ENCODE results near the gene LRRC19.

The LRRC19 gene, protein sequence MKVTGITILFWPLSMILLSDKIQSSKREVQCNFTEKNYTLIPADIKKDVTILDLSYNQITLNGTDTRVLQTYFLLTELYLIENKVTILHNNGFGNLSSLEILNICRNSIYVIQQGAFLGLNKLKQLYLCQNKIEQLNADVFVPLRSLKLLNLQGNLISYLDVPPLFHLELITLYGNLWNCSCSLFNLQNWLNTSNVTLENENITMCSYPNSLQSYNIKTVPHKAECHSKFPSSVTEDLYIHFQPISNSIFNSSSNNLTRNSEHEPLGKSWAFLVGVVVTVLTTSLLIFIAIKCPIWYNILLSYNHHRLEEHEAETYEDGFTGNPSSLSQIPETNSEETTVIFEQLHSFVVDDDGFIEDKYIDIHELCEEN

DNA sequence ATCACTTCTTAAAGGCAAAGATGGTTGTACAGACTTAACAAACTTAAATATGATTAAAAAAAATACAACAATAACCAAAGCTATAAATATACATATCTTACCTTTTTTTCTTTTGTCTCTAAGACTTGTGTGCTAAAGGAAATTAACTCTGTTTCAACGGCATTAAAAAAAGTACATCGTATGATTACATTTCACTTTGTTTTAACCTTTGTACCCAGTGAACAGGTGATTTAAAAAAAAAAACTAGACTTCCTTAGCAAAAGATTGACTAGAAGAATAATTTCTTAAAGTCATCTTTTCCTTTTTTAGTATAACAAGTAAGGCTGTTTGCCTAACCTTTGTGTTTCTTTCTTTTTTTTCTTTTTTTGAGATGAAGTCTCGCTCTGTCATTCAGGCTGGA lies at the start of gene LRRC19:
Gene LRRC19, minus strand, starts transcription at position 182 of the 400 bp plus-strand sequence. CDS start 5,978 bp downstream, outside the sequence.
- DNase-seq, result no peak

DNA sequence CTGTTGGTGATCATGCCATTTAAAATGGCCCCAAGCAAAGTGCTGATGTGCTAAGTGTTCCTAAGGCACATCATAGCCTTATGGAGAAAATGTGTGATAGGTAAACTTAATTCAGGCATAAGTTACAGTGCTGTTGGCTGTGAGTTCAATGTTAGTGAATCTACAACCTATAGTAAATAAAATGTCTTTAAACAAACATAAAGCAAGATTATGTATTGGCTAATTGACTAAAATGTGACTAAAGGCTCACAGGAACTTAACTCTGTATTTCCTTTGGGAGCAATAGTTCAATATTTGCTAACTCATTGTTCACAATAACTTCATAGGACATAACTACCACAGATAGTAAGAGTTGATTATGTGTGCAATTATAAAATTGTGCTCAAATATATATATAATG lies 49.4 kb upstream of the LRRC19 start:
- no peak for DNase-seq

DNA sequence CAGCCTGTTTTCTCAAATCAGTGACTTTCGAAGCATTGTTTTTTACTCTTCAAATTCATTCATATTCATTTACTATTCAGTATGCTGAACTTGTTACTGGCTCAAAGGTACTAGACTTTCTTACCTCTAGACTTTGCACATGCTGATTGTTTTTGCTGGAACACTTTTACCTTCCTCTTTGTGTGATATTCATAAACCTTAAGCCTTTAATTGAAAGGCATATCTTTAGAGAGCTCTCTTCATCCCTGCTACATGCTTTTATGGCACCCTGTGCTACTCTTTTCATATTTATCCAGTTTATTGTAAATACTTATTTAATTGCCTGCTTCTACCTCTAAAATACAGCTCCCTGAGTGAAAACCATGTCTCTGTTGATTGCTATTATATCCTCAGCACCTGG lies 48.7 kb upstream of the LRRC19 start:
- no peak for DNase-seq

DNA sequence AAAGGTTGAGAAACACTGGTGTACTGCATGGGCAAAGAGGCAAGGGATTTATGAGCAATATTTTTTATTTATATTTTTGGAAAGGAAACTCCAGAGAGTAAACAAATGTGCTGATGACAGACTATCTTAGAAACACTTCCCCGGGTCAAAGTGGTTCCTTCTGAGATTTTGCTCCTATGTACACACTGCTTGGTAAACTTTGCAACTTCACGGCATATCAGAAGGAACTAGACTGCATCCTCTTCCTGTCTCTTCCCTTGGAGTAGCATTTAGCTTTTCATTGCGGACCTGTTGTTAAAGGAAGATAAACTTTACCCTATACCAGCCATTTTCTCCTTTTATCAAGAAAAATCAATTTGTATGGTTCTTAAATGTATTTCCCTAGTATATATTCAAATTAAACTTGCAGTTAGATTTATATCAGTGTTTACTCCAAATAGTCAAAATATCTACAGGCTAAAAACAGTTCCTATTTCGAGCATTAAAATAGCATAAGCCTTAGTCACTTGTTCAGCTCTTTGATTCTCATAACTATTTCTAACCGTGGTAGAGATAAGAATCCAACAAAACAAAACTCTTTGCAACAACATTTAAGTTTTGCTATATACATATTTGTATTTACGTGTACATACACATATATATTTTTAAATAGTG lies 48.0 kb upstream of the LRRC19 start:
- no peak for DNase-seq

DNA sequence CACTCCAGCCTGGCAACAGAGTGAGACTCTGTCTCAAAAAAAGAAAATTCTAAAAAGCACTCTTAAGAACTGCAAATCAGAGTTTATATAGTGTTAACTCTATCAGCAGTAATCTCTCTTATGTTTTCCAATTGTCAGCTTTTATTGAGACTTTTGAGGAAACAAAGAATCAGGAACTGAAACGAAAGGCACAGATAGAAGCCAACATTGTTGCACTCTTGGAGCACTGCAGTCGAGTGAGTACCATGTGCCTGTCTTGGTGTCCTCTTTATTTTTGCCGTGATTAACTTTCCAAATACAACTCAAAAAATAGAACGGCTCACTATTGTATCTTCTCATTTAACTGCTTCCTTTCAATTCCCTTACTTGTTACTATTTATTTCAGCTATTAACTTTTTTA lies 41.7 kb upstream of the LRRC19 start:
- no peak for DNase-seq

DNA sequence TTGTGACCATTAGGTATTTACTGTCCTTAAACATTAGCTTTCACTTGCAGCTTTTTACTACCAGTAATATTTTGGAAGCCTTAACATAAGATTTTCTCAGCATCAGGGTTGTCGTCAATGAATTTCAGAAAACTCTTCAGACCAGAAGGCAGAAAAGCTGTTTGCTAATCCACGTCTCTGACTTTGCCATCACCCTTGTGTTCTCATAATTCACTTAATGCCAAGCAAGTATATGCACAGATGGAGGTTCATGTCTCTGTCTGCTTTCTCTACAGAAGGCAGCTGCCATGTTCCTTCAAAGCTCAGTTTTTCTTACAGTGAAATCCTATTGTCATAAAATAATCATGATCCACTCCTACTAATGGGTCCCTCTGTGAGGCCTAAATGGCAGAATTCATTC lies 37.7 kb upstream of the LRRC19 start:
- DNase-seq, result no peak

DNA sequence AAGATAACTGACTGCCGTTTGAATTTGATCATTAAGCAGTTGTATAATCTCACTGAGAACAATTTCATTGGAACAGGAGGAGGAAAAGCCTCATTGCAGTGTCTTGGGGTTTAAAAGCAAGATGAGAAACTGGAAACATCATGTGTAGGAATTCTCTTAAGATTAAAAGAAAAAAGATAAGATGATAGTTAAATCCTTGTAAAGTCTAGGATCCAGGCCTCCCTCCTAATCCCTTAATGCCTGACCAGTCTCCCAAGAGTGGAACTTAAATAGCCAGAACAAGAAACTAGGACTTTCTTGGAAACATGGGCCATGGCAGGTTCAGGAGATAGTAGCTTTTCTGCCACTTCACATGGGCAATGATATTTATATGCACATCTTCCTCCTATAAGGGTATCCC lies 37.0 kb upstream of the LRRC19 start:
- DNase-seq, result no peak

DNA sequence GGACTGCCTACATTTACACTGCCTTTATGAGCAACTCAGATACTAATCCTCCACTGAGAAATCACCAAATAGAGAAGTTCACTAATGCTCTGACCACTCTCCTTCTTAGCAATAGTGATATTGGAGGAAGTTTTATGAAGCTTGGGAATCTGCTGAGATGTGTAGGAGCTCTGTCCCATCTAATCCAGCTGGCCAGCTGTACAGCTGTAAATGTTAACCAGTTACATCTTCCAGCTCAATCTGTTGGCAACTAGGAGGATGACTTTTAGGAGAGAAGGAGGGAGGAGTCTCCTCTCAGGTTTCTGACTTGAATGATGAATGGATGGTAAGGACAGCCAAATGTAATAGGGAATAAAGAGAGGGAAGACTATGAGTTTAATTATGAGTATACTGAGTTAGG lies 36.3 kb upstream of the LRRC19 start:
- no peak for DNase-seq

DNA sequence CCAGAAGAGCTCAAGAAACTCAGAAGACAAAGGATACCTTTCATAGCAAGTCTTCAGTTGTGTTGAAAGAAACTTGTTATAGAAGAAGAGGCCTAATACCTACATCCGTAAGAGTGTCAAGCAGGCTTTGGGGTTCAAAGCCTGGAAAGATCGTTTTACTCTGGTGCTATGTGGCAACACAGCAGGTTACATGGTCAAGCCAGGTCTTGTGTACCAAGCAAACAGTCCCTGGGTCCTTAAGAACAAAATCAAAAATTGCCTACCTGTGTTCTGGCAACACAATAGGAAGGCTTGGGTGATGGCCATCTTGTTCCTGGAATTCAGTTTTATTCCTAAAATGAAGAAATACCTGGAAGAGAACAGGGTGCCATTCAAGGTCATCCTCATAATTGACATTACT lies 32.0 kb upstream of the LRRC19 start:
- DNase-seq, result no peak

DNA sequence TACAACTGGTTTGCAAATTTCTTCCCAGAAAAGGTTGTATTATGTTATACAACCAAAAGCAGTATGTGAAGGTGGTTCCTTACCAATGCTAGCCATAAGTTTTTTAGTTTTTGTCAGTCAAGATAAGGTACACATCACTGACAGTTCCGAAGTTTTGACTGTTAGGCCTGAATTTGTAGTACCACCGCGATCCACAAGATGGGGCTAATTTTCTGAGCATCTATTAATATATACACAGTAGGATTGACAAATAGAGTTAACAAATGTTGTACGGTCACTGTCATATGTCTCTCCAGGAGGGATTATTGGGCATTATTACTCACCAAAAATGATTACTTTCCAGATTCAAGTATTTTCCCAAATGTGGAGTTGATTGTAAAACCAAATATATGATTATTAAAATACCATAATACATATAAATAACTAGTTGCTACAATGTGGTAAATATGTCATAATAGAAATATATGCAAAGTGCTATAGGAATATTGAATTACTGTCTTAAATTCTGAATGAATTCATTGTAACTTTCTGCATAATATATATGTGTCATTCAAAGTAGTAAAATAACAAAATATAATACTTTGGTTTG lies 28.4 kb upstream of the LRRC19 start:
- peak; percentile 32 for DNase-seq

DNA sequence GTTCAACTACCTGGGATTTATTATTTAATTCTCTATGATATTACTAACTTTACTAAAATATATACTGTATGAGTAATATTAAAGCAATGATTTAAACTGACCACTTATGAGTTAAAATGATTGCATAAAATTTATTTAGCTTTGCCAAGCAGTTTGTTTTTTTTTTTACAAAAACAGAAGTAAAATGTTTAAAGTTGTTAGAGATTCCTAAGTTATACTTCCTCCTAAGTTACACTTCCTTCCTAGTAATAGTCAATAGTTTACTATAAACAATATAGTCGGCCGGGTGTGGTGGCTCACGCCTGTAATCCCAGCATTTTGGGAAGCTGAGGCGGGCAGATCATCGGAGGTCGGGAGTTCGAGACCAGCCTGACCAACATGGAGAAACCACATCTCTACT lies 23.7 kb upstream of the LRRC19 start:
- DNase-seq, result no peak

DNA sequence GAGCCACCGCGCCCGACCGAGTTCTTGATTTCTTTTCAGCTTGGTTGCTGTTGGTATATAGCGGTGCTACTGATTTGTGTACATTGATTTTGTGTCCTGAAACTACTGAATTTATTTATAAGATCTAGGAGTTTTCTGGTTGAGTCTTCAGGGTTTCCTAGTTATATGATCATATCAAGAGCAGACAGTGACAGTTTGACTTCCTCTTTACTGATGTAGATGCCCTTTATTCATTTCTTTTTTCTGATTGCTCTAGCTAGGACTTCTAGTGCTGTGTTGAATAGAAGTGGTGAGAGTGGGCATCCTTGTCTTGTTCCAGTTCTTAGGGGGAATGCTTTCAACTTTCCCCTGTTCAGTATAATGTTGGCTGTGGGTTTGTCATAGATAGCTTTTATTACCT lies 17.4 kb upstream of the LRRC19 start:
- no peak for DNase-seq

DNA sequence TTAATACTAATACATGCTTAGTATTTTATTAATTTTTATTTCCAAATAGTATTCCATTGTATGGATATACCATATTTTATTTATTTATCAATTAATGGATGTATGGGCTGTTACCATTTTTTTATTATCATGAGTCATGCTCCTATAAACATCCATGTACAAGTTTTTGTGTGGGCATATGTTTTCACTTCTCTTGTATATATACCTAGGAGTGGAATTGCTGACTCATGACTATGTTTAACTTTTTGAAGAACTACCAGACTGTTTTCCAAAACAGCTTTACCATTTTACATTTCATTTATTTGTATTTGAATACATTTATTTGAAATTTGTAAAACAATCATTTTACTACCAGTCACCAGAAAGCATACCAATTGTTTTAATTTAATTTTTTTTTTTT lies 14.1 kb upstream of the LRRC19 start:
- no peak for DNase-seq

DNA sequence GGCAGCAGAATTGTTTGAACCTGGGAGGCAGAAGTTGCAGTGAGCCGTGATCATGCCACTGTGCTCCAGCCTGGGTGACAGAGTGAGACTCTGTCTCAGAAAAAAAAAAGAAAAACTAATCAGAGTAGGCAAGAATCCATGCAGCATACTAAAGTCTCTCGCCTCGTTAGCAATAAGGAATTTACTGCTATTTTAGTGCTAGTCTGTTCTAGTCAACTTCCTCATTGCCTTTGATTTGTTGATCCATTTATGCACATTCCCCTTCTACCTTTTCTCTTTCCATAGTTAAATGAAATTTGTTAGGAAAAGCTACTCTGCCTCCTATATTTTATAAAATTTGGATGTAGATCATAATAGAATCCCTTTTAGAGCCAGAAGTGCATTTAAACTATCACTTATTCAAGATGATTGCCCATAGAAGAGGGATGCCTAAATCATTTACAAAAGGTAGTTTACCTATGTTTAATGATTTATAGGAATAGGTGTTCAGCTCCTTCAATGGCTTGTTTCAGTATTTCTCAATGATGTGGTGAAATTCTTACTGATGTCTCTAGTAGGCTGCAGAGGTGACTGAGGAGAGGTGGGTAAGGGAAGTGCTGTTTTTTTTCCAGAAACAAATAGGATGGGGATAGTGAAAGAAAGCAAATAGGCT lies 1.9 kb downstream of the LRRC19 start:
- no peak for DNase-seq

DNA sequence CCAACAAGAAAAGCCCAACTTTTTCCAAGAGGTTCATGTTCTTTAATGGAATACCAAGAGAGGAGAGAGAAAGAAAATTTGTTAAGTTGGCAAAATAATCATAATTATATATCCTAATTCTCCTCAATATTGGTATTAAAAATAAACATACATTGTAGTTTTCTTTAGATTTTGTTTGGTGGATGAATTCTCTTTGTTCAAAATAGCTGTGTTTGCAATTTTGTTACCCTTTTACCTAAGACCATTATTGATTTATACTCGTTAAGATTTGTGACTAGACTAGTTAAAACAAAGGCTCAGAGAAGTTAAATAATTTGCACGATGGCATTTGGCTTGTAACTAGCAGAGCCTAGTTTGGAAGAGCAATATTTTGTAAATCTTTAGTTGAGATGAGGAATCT lies 9.7 kb downstream of the LRRC19 start:
- no peak for DNase-seq

DNA sequence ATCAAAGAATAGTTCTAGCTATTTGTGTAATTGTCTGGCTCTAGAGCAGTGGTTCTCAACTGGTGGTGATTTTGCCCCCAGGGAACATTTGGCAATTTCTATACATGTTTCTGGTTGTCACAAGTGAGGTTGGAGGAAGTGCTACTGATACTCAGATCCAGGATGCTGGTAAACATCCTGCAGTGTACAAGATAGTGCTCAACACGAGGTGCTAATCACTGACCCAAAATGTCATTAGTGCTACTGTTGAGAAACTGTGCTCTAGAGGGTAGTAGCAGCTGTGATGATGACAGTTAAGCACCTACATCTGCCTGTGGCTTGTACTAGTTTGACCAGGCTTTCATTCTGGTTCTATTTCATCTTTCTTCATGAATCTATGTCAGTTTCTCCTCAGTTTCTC lies 22.1 kb downstream of the LRRC19 start:
- DNase-seq, result no peak

DNA sequence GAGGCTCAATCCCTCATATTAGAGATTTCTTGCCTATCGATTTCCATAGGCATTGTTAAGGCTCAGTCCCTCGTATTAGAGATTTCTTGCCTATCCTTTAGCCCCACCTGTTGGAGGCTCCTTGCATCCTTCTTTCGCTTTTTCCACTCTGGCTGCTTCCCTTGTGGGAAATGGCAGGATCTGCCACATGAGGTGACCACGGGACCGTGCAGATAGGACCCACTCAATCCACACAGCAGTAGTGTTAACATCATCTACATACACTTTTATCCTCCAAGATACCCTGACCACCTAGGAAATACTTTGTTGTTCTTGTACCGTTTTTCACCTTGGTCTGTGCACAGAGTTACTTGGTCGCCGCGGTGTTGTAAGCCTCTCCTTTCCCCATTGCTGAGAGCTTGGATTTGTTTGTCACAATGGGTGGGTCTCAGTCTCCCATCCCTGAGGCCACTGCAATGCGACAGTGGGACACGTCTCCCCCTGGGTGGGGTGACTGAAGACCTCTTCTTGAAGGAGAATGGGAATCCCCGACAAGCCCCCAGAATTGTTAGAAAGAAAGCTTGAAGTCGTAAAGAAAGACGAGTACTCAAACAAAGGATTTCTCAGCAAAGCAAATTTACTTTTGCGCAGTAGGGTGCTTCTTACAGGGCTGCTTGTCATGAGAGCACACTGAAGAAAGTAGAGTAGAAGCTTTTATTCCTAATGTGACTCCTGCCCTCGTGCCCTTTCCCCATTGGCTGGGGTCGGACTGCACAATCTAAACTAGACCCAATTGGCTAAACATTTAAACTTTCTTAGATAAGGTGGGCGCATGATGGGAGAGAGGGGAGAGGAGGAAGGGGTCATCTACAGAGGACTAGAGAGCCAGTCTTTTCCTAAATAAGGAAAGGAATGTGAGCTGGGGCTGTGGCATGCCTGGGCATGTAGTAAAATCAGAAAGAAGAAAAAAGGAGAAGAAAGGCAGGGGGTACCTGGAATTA lies 29.5 kb downstream of the LRRC19 start:
- no peak for DNase-seq

DNA sequence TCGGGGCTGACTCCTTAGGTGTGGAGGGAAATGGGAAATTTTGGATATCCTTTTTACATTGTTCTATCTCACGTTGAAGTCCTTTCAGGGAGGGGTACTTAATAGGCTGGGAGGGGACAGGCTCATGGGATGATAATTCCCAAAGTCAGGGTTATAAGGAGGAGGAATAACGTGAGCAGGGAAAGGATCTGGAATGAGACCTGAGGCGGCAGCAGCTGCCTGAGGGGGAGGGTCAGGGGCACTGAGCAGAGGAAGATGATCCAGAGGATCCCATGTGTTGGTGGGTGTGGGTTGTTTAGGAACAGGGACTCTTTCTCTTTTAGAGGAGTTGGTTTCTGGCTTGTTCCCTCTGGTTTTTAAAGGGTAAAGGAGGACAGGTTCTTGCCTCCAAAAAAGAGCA lies 30.5 kb downstream of the LRRC19 start:
- no peak for DNase-seq

DNA sequence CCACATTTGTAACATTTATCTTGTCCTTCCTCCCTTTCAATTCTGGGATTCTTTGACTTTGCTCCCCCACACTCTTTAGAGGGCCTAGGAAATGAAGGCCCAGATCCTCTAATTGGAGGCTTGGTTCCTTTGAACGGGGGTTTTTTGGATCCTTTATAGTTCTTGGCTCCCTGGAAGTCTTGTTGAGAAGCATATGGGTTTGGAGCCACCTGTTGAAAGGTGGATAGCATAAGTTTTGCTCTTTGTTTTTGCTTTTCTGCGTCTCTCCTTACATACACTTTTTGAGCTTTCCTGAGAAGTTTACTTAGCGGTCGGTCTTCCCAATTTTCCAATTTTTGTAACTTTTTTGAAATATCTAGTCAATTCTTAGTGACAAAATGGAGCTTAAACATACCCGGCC lies 31.5 kb downstream of the LRRC19 start:
- no peak for DNase-seq

DNA sequence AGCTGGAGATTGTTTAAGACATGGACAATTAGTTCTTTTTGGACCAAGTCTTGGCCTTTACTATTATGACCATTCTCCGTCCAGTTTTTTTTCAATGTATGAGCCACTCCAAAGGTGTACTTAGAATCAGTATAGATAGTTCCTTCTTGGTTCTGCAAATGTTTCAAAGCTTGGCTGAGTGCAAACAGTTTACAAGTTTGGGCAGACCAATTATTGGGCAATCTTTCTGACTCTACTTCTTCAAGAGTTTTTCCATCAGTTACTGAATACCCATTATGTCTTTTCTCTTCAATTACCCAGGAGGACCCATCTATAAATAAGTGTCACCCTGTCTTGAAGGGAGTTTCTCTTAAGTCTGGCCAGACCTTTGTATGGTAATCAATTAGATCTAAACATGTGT lies 33.8 kb downstream of the LRRC19 start:
- DNase-seq, result no peak

DNA sequence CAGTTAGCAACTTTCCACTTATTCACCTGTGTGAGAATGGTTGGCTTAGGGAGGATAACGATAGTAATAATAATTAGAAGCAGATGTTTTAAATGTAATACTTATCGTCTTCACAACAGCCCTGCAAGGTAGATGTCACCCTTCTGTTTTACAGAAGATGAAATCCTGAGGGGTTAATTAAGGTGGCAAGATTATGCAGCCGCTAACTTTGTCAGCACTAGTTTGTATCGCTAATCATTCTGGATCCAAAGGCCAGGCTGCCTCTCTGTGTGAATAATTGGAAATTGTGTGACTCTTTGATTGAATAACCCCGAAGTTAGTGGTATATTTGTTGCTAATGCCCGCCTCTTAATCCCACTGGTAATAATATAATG lies 48.6 kb downstream of the LRRC19 start:
- no peak for DNase-seq
